Measurements from ENCODE around the gene NSL1.

- TF ChIP-seq CTCF (conservative IDR thresholded peaks at IDR 0.05 in 1 of 2, IDR thresholded peaks at IDR 0.05 in 1 of 2; ENCODE audit: low read depth in 1 of 2, low read length in 2 of 2) (peak; percentile 71 to 79), EZH2 (IDR thresholded peaks at IDR 0.05; ENCODE audit: low read length, missing control alignments) (no peak)
Observed at GRCh38 chr1:212749821-212750535, 41.6 kb downstream of the NSL1 start.

Data from fibroblast of lung (primary cell).